ENCODE measurements around the gene DCHS1.

DNA sequence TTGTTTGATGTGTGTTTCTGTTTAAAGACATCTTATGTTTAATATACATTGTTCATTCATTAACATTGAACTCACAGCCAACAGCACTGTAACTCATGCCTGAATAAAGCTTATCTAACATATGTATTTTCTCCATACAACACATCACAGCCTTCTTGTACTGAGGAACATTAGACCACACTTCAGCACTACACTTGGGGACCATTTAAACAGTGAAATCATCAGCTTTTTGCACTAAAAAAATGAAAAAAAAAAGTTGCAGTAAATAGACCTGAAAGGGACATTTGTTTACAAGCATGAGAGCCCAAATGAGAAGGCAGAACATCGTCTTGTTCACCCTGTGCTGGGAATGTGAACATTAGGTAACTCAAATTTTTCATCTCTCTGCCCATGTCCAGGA, 21.1 kb downstream of the DCHS1 start:
- TF ChIP-seq, protein P1, sequence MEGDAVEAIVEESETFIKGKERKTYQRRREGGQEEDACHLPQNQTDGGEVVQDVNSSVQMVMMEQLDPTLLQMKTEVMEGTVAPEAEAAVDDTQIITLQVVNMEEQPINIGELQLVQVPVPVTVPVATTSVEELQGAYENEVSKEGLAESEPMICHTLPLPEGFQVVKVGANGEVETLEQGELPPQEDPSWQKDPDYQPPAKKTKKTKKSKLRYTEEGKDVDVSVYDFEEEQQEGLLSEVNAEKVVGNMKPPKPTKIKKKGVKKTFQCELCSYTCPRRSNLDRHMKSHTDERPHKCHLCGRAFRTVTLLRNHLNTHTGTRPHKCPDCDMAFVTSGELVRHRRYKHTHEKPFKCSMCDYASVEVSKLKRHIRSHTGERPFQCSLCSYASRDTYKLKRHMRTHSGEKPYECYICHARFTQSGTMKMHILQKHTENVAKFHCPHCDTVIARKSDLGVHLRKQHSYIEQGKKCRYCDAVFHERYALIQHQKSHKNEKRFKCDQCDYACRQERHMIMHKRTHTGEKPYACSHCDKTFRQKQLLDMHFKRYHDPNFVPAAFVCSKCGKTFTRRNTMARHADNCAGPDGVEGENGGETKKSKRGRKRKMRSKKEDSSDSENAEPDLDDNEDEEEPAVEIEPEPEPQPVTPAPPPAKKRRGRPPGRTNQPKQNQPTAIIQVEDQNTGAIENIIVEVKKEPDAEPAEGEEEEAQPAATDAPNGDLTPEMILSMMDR (IDR thresholded peaks at IDR 0.05 in 2 of 3, conservative IDR thresholded peaks at IDR 0.05 in 1 of 3; ENCODE audit: control insufficient read depth in 2 of 3, extremely low read depth in 1 of 3, insufficient read depth in 1 of 3, low read depth in 3 of 3, low read length in 3 of 3): no peak
- TF ChIP-seq POLR2AphosphoS5 (IDR thresholded peaks at IDR 0.05; ENCODE audit: low read length) (no peak), BACH1 (IDR thresholded peaks at IDR 0.05; ENCODE audit: borderline replicate concordance) (no peak), SRF (IDR thresholded peaks at IDR 0.05; ENCODE audit: low read depth in 2 of 2, low read length in 2 of 2) (no peak), ZNF274 (IDR thresholded peaks at IDR 0.05; ENCODE audit: insufficient read depth, insufficient read length) (no peak), ZZZ3 (IDR thresholded peaks at IDR 0.05; ENCODE audit: control insufficient read depth, insufficient read length, low read depth) (no peak), BCLAF1 (IDR thresholded peaks at IDR 0.05) (no peak), TBL1XR1 (IDR thresholded peaks at IDR 0.05; ENCODE audit: low read depth, low read length) (no peak), EP300 (IDR thresholded peaks at IDR 0.05; ENCODE audit: borderline replicate concordance in 1 of 2, control insufficient read depth in 1 of 2, low read depth in 2 of 2, low read length in 2 of 2) (no peak), ASH2L (IDR thresholded peaks at IDR 0.05; ENCODE audit: borderline replicate concordance, low read depth) (no peak), SPI1 (IDR thresholded peaks at IDR 0.05; ENCODE audit: borderline replicate concordance, insufficient read depth, low read depth, low read length) (no peak), ELK1 (IDR thresholded peaks at IDR 0.05; ENCODE audit: low read depth, low read length) (no peak), EZH2 (IDR thresholded peaks at IDR 0.05; ENCODE audit: borderline replicate concordance, control insufficient read depth, low read depth, low read length) (no peak)
- TF ChIP-seq, protein P2, sequence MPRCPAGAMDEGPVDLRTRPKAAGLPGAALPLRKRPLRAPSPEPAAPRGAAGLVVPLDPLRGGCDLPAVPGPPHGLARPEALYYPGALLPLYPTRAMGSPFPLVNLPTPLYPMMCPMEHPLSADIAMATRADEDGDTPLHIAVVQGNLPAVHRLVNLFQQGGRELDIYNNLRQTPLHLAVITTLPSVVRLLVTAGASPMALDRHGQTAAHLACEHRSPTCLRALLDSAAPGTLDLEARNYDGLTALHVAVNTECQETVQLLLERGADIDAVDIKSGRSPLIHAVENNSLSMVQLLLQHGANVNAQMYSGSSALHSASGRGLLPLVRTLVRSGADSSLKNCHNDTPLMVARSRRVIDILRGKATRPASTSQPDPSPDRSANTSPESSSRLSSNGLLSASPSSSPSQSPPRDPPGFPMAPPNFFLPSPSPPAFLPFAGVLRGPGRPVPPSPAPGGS (IDR thresholded peaks at IDR 0.05; ENCODE audit: borderline replicate concordance, insufficient read depth, low read depth, low read length, poor library complexity, severe bottlenecking): no peak

All from GM12878 (cell line).